H1 (cell line): ENCODE results near the gene RCSD1. TPM values are rescaled to one million over a fixed set of nuclear protein-coding genes. Genes with fewer than 3 reads are reported as not detected.

ENCODE experiments used
- KDM4A ChIP-seq: IDR thresholded peaks from one replicate; pipeline ENCODE4 v1.7.1; 2012; ENCODE audit warnings: low read depth, mild to moderate bottlenecking, moderate library complexity, low read length, inconsistent platforms; ENCODE audit not compliant: severe bottlenecking
- RBBP5 ChIP-seq: IDR thresholded peaks from 2 replicates; pipeline ENCODE4 v1.7.1; 2012; ENCODE audit warnings: low read depth, mild to moderate bottlenecking, inconsistent platforms, low read length, moderate library complexity, borderline replicate concordance
- polyA plus RNA-seq, 7 experiments: library from polyadenylated mRNA; depleted of rRNA in 3 of 7; stranded (reverse) in 5 of 7; unstranded in 2 of 7; fragments of >200 nt in 5 of 7; fragments of 200-250 nt in 2 of 7; gene quantifications; 1 replicate in 5 of 7; 2 replicates in 1 of 7; 4 replicates in 1 of 7; pipeline versions ENCODE4 v1.2.1 to v1.2.3, GENCODE V29; 2011 to 2013; ENCODE audit warnings: missing spikeins in 2 of 7, mixed read lengths in 2 of 7
- total RNA-seq: library from RNA; stranded (reverse); fragmentation: NEBNext Ultra II Directional; extraction: Animal tissue kit (Norgen Biotek cat#: 25700); gene quantifications from 2 replicates; pipeline ENCODE4 v1.2.1, GENCODE V29; 2021

The RCSD1 gene
- total and polyA plus RNA-seq, 2 of the 8 experiments (the other 6 are each of a cell fraction or from before 2014, with no cell fraction given): 0.47 to 0.69 TPM

GRCh38 chr1:167643441-167643840, 13.4 kb downstream of the RCSD1 start (continued):
- TF ChIP-seq KDM4A (no peak), RBBP5 (no peak)
